H9 (cell line): ENCODE results near the gene FREM1. TPM values are rescaled to one million over a fixed set of nuclear protein-coding genes. Genes with fewer than 3 reads are reported as not detected.

Source experiments
- DNase-seq: peaks from one replicate; pipeline ENCODE4 v3.0.0-alpha.2; 2017
- H2AFZ ChIP-seq: one replicate; pipeline ENCODE4 v1.6.1; 2013; ENCODE audit warnings: mild to moderate bottlenecking, low read length, control low read depth, moderate library complexity
- H2AK5ac ChIP-seq: 2 replicates; pipeline ENCODE4 v1.6.1; 2013; ENCODE audit warnings: low read length, control low read depth, mixed read lengths; ENCODE audit not compliant: insufficient read length
- H2BK120ac ChIP-seq: one replicate; pipeline ENCODE4 v1.6.1; 2013; ENCODE audit warnings: low read depth, mild to moderate bottlenecking, low read length, control low read depth, inconsistent platforms; ENCODE audit not compliant: poor library complexity, severe bottlenecking
- H2BK12ac ChIP-seq: 2 replicates; pipeline ENCODE4 v1.6.1; 2013; ENCODE audit warnings: low read length, control low read depth, mixed read lengths, low read depth; ENCODE audit not compliant: insufficient read length
- H2BK15ac ChIP-seq: 2 replicates; pipeline ENCODE4 v1.6.1; 2013; ENCODE audit warnings: low read depth, low read length, control low read depth
- H2BK20ac ChIP-seq: one replicate; pipeline ENCODE4 v1.6.1; 2013; ENCODE audit warnings: low read depth, mild to moderate bottlenecking, low read length, control low read depth, inconsistent platforms; ENCODE audit not compliant: poor library complexity, severe bottlenecking
- H2BK5ac ChIP-seq: 2 replicates; pipeline ENCODE4 v1.6.1; 2013; ENCODE audit warnings: low read length, control low read depth, mixed read lengths; ENCODE audit not compliant: insufficient read length
- H3K14ac ChIP-seq: 2 replicates; pipeline ENCODE4 v1.6.1; 2013; ENCODE audit warnings: low read length, control low read depth; ENCODE audit not compliant: insufficient read depth
- H3K18ac ChIP-seq: 2 replicates; pipeline ENCODE4 v1.6.1; 2013; ENCODE audit warnings: low read depth, mild to moderate bottlenecking, mixed read lengths, low read length, control low read depth; ENCODE audit not compliant: insufficient read length
- H3K23ac ChIP-seq: 2 replicates; pipeline ENCODE4 v1.6.1; 2013; ENCODE audit warnings: low read length, control low read depth, mixed read lengths, low read depth; ENCODE audit not compliant: insufficient read length
- H3K23me2 ChIP-seq: 2 replicates; pipeline ENCODE4 v1.6.1; 2013; ENCODE audit warnings: low read depth, mild to moderate bottlenecking, mixed read lengths, low read length, control low read depth; ENCODE audit not compliant: insufficient read length, poor library complexity, severe bottlenecking
- H3K27ac ChIP-seq: 2 replicates; pipeline ENCODE4 v1.5.1; 2013; ENCODE audit warnings: low read length, control low read depth, mixed read lengths, low read depth; ENCODE audit not compliant: insufficient read length
- H3K27me3 ChIP-seq: 2 replicates; pipeline ENCODE4 v1.6.1; 2013; ENCODE audit warnings: low read length, control low read depth, inconsistent platforms; ENCODE audit not compliant: insufficient read depth
- H3K4ac ChIP-seq: 2 replicates; pipeline ENCODE4 v1.6.1; 2013; ENCODE audit warnings: low read depth, mild to moderate bottlenecking, control low read depth, inconsistent platforms, low read length, moderate library complexity
- H3K4me1 ChIP-seq: 2 replicates; pipeline ENCODE4 v1.6.1; 2013; ENCODE audit warnings: low read length, control low read depth, inconsistent platforms; ENCODE audit not compliant: insufficient read depth
- H3K4me2 ChIP-seq: 2 replicates; pipeline ENCODE4 v1.6.1; 2013; ENCODE audit warnings: low read length, control low read depth, mixed read lengths; ENCODE audit not compliant: insufficient read length, insufficient read depth
- H3K56ac ChIP-seq: 2 replicates; pipeline ENCODE4 v1.6.1; 2013; ENCODE audit warnings: low read depth, mild to moderate bottlenecking, mixed read lengths, low read length, control low read depth; ENCODE audit not compliant: insufficient read length
- H3K79me1 ChIP-seq: 2 replicates; pipeline ENCODE4 v1.6.1; 2013; ENCODE audit warnings: low read depth, mild to moderate bottlenecking, moderate library complexity, low read length, control low read depth, inconsistent platforms; ENCODE audit not compliant: insufficient read depth, poor library complexity, severe bottlenecking
- H3K79me2 ChIP-seq: 2 replicates; pipeline ENCODE4 v1.6.1; 2013; ENCODE audit warnings: low read length, control low read depth, inconsistent platforms; ENCODE audit not compliant: insufficient read depth
- H3K9ac ChIP-seq: 2 replicates; pipeline ENCODE4 v1.6.1; 2013; ENCODE audit warnings: low read length, control low read depth, mixed read lengths; ENCODE audit not compliant: insufficient read length; ENCODE audit errors: extremely low read depth
- H3K9me3 ChIP-seq: one replicate; pipeline ENCODE4 v1.6.1; 2013; ENCODE audit warnings: low read depth, low read length, inconsistent platforms; ENCODE audit not compliant: control insufficient read depth
- H3T11ph ChIP-seq: one replicate; pipeline ENCODE4 v1.6.1; 2013; ENCODE audit warnings: mild to moderate bottlenecking, low read length, control low read depth, inconsistent platforms
- H4K20me1 ChIP-seq: one replicate; pipeline ENCODE4 v1.6.1; 2013; ENCODE audit not compliant: control insufficient read depth, insufficient read length, insufficient read depth
- H4K5ac ChIP-seq: 2 replicates; pipeline ENCODE4 v1.6.1; 2013; ENCODE audit warnings: low read depth, mild to moderate bottlenecking, mixed read lengths, low read length, control low read depth; ENCODE audit not compliant: insufficient read length
- H4K8ac ChIP-seq: replicated peaks from 2 replicates; pipeline ENCODE4 v1.6.1; 2013; ENCODE audit warnings: low read length, control low read depth, mixed read lengths, low read depth; ENCODE audit not compliant: insufficient read length
- H4K91ac ChIP-seq: 2 replicates; pipeline ENCODE4 v1.6.1; 2013; ENCODE audit warnings: low read depth, mild to moderate bottlenecking, moderate library complexity, mixed read lengths, low read length, control low read depth; ENCODE audit not compliant: insufficient read length
- H3K27ac Mint-ChIP-seq, 3 experiments: 2 replicates in 2 of 3; 3 replicates in 1 of 3; pipeline ENCODE4 v1.8.0; 2020 to 2021; ENCODE audit warnings: mixed read lengths in 3 of 3, mild to moderate bottlenecking in 1 of 3, moderate library complexity in 1 of 3
- H3K27me3 Mint-ChIP-seq: 2 replicates; pipeline ENCODE4 v1.8.0; 2021; ENCODE audit warnings: low read depth, mild to moderate bottlenecking, moderate library complexity, mixed read lengths
- H3K36me3 Mint-ChIP-seq, 3 experiments: 2 replicates in 2 of 3; 3 replicates in 1 of 3; pipeline ENCODE4 v1.8.0; 2020 to 2021; ENCODE audit warnings: low read depth in 3 of 3, mixed read lengths in 3 of 3; ENCODE audit not compliant: insufficient read depth in 1 of 3
- H3K4me1 Mint-ChIP-seq, 2 experiments: 2 replicates each; pipeline ENCODE4 v1.8.0; 2020; ENCODE audit warnings: mixed read lengths in 2 of 2
- H3K4me3 Mint-ChIP-seq, 2 experiments: 2 replicates in 1 of 2; 3 replicates in 1 of 2; pipeline ENCODE4 v1.8.0; 2020 to 2021; ENCODE audit warnings: mild to moderate bottlenecking in 2 of 2, mixed read lengths in 2 of 2, moderate library complexity in 1 of 2
- H3K9me3 Mint-ChIP-seq, 2 experiments: 2 replicates in 1 of 2; 3 replicates in 1 of 2; pipeline ENCODE4 v1.8.0; 2020; ENCODE audit warnings: mild to moderate bottlenecking in 2 of 2, mixed read lengths in 2 of 2, moderate library complexity in 1 of 2
- WGBS: extraction: QIAGEN DNeasy Blood & Tissue Kit; methylation state at CpG from one replicate; pipeline ENCODE4 v1.1.7; 2013; ENCODE audit warnings: missing lambda C conversion rate, low lambda C conversion rate, mixed read lengths; ENCODE audit not compliant: insufficient read length; ENCODE audit errors: extremely low coverage; 5-methylcytosine and 5-hydroxymethylcytosine counted together
- total RNA-seq: library from RNA; stranded (reverse); gene quantifications from 2 replicates; pipeline ENCODE4 v1.2.1, GENCODE V29; 2021
- TF ChIP-seq, protein P1 (sequence below): fragments of 200-600 bp; sonication (generic); conservative IDR thresholded peaks from 3 replicates; pipeline ENCODE4 v1.8.0; 2021; ENCODE audit warnings: antibody characterized with exemption, mild to moderate bottlenecking

The FREM1 gene
- total RNA-seq, 1 experiment from 2014 or later = 0.44 TPM

DNA sequence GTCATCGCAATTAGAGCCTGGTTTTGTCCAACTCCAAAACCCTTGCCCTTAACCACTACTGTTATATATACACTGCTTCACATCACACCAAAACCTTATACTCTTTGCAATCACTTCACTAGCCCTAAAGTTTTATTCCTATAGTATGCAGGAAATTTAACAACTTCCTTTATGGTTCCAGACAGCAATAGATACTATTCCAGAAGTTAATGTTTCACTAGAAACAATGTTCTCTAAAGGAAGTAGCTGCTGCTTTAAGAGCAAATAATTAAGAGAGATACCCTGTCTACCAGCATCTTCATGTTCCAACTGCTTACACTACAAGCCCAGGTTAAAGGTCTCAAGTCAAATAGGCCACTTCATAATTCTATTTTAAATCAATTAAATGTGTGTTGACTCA, 22.0 kb downstream of the FREM1 start:
- H3K9me3 Mint-ChIP-seq = no peaks in the 10 kb centered on the region
- no peak overlapping the region for H4K8ac ChIP-seq
- H3K4me3 Mint-ChIP-seq = no peak overlapping the region
- no peaks in the 10 kb centered on the region; the same call in 1 of the 2 replicates for H3K4me1 ChIP-seq
- no peaks in the 10 kb centered on the region for H4K20me1 ChIP-seq
- no peak overlapping the region for H3K18ac ChIP-seq
- H3K27me3 ChIP-seq = no peaks in the 10 kb centered on the region
- H3K27me3 Mint-ChIP-seq = no peaks in the 10 kb centered on the region
- DNase-seq = no peak
- no peak overlapping the region for H4K91ac ChIP-seq
- WGBS = no CpG with 5 or more reads among the region's 1 CpG
- H3K4me2 ChIP-seq = no peak overlapping the region
- H2BK12ac ChIP-seq = no peak overlapping the region
- no peak overlapping the region for H2BK120ac ChIP-seq
- H3K79me2 ChIP-seq = no peaks in the 10 kb centered on the region
- no peak overlapping the region for H3K27ac Mint-ChIP-seq
- H3K23ac ChIP-seq = no peak overlapping the region
- H2AFZ ChIP-seq = no peak overlapping the region
- no peak overlapping the region for H3K27ac ChIP-seq
- no peaks in the 10 kb centered on the region for H3K9me3 ChIP-seq
- H3K4me1 Mint-ChIP-seq = peaks cover 21 to 26% of the 10 kb centered on the region in 2 experiments
- H3K79me1 ChIP-seq = no peaks in the 10 kb centered on the region
- no peak overlapping the region for H2AK5ac ChIP-seq
- H3K23me2 ChIP-seq = no peaks in the 10 kb centered on the region
- no peak overlapping the region for H2BK5ac ChIP-seq
- no peak overlapping the region for H4K5ac ChIP-seq
- H3T11ph ChIP-seq = no peak overlapping the region
- no peak overlapping the region for H3K14ac ChIP-seq
- peaks cover 0 to 3% (median 0%) of the 10 kb centered on the region in 3 experiments; a peak in 1 of 7 replicates for H3K36me3 Mint-ChIP-seq
- no peak overlapping the region for H3K9ac ChIP-seq
- H3K56ac ChIP-seq = no peak overlapping the region
- no peak overlapping the region for H3K4ac ChIP-seq
- H2BK15ac ChIP-seq = no peak overlapping the region
- TF ChIP-seq, protein P1, sequence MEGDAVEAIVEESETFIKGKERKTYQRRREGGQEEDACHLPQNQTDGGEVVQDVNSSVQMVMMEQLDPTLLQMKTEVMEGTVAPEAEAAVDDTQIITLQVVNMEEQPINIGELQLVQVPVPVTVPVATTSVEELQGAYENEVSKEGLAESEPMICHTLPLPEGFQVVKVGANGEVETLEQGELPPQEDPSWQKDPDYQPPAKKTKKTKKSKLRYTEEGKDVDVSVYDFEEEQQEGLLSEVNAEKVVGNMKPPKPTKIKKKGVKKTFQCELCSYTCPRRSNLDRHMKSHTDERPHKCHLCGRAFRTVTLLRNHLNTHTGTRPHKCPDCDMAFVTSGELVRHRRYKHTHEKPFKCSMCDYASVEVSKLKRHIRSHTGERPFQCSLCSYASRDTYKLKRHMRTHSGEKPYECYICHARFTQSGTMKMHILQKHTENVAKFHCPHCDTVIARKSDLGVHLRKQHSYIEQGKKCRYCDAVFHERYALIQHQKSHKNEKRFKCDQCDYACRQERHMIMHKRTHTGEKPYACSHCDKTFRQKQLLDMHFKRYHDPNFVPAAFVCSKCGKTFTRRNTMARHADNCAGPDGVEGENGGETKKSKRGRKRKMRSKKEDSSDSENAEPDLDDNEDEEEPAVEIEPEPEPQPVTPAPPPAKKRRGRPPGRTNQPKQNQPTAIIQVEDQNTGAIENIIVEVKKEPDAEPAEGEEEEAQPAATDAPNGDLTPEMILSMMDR = no peak
- H2BK20ac ChIP-seq = no peak overlapping the region
